Measurements from ENCODE around the gene KRTAP10-11. TPM values are rescaled to one million over a fixed set of nuclear protein-coding genes. Genes with fewer than 3 reads are reported as not detected.
"Not testable (repeated sequence)": the region's sequence is repeated elsewhere in the genome, so short reads cannot be mapped to it uniquely, and the experiment has no call there.

KRTAP10-11 gene
- total RNA-seq, 3 donors from 2014 or later = not detected

- Histone ChIP-seq H3K27ac (no peak overlapping the region), H3K36me3 (no peaks in the 10 kb centered on the region), H3K4me3 (no peak overlapping the region), H3K9me3 (peaks cover 0 to 3% of the 10 kb centered on the region in 2 donors), H3K4me1 (no peaks in the 10 kb centered on the region), H3K27me3 (peaks cover 0 to 31% of the 10 kb centered on the region in 2 donors)
- TF ChIP-seq POLR2A (IDR thresholded peaks at IDR 0.05) (no peak), CTCF (IDR thresholded peaks at IDR 0.05) (no peak), POLR2AphosphoS5 (IDR thresholded peaks at IDR 0.05) (no peak)
- no peak for DNase-seq (ENCODE audit: low spot score in 2 of 2)
- intact Hi-C loops (cut with DNase I; ENCODE audit: low total_unique reads) = no loop called here
These were observed 40.8 kb downstream of the KRTAP10-11 start for GRCh38 chr21:44686843-44687561.

- no peaks in the 10 kb centered on the region for H3K4me1 ChIP-seq
- no peak for DNase-seq (ENCODE audit: low spot score in 2 of 2)
- H3K4me3 ChIP-seq = no peak overlapping the region
- no peak for TF ChIP-seq POLR2AphosphoS5 (IDR thresholded peaks at IDR 0.05)
- no peak for TF ChIP-seq CTCF (IDR thresholded peaks at IDR 0.05)
- TF ChIP-seq POLR2A (IDR thresholded peaks at IDR 0.05) = no peak
- H3K27me3 ChIP-seq = peaks cover 0 to 31% of the 10 kb centered on the region in 2 donors
- no peak overlapping the region for H3K27ac ChIP-seq
- intact Hi-C loops (cut with DNase I; ENCODE audit: low total_unique reads) = no loop called here
- H3K36me3 ChIP-seq = no peaks in the 10 kb centered on the region
- peaks cover under 1 to 10% of the 10 kb centered on the region in 2 donors for H3K9me3 ChIP-seq
These were observed 41.5 kb downstream of the KRTAP10-11 start for GRCh38 chr21:44687671-44688070.

GRCh38 chr21:44689740-44690139 lies 43.5 kb downstream of the KRTAP10-11 start:
- DNase-seq (ENCODE audit: low spot score in 2 of 2); H3K4me3 ChIP-seq; H3K36me3 ChIP-seq; intact Hi-C loops (cut with DNase I; ENCODE audit: low total_unique reads); H3K27ac ChIP-seq; H3K4me1 ChIP-seq: not testable (repeated sequence)
- peaks cover 10 to 26% of the 10 kb centered on the region in 2 donors for H3K9me3 ChIP-seq
- peaks cover 0 to 31% of the 10 kb centered on the region in 2 donors for H3K27me3 ChIP-seq

GRCh38 chr21:44691686-44692085 lies 45.5 kb downstream of the KRTAP10-11 start:
- TF ChIP-seq CTCF (IDR thresholded peaks at IDR 0.05) = no peak
- TF ChIP-seq POLR2AphosphoS5 (IDR thresholded peaks at IDR 0.05) = no peak
- no peak for TF ChIP-seq POLR2A (IDR thresholded peaks at IDR 0.05)
- no peak overlapping the region for H3K27ac ChIP-seq
- no peaks in the 10 kb centered on the region for H3K36me3 ChIP-seq
- intact Hi-C loops (cut with DNase I; ENCODE audit: low total_unique reads) = no loop called here
- peaks cover 10 to 26% of the 10 kb centered on the region in 2 donors for H3K9me3 ChIP-seq
- no peak for DNase-seq (ENCODE audit: low spot score in 2 of 2)
- no peaks in the 10 kb centered on the region for H3K4me1 ChIP-seq
- H3K27me3 ChIP-seq = peaks cover 0 to 30% of the 10 kb centered on the region in 2 donors
- no peak overlapping the region for H3K4me3 ChIP-seq

- no peak for TF ChIP-seq POLR2AphosphoS5 (IDR thresholded peaks at IDR 0.05)
- TF ChIP-seq CTCF (IDR thresholded peaks at IDR 0.05) = no peak
- no peak for TF ChIP-seq POLR2A (IDR thresholded peaks at IDR 0.05)
- no peak overlapping the region for H3K27ac ChIP-seq
- H3K4me1 ChIP-seq = no peaks in the 10 kb centered on the region
- H3K36me3 ChIP-seq = no peaks in the 10 kb centered on the region
- DNase-seq (ENCODE audit: low spot score in 2 of 2) = no peak
- no peak overlapping the region for H3K4me3 ChIP-seq
- peaks cover 10 to 26% of the 10 kb centered on the region in 2 donors for H3K9me3 ChIP-seq
- peaks cover 0 to 26% of the 10 kb centered on the region in 2 donors for H3K27me3 ChIP-seq
- intact Hi-C loops (cut with DNase I; ENCODE audit: low total_unique reads) = no loop called here
These were observed 46.7 kb downstream of the KRTAP10-11 start for GRCh38 chr21:44692798-44693512.

Measured in breast epithelium (tissue), 4 donors.